AG04450 (cell line): ENCODE results near the gene OTOG. TPM values are rescaled to one million over a fixed set of nuclear protein-coding genes. Genes with fewer than 3 reads are reported as not detected.

ENCODE experiments used
- CTCF ChIA-PET: fragments of 300-600, 350-600 bp; formaldehyde crosslinking; extraction: SDS; loops from one replicate; lab custom pipeline; 2022; ENCODE audit warnings: antibody characterized with exemption, inconsistent platforms; lab: Charles Lee
- POLR2A ChIA-PET: fragments of 350-600 bp; formaldehyde crosslinking; extraction: SDS; loops from one replicate; lab custom pipeline; 2021; ENCODE audit warnings: antibody characterized with exemption, inconsistent platforms; lab: Yijun Ruan, JAX
- DNase-seq: peaks from one replicate; pipeline ENCODE4 v3.0.0-alpha.2; 2011; ENCODE audit warnings: low read depth, low spot score
- H3K27ac ChIP-seq: one replicate; pipeline ENCODE4 v1.5.1; 2012; ENCODE audit warnings: low read depth, low read length, control low read depth
- H3K27me3 ChIP-seq: one replicate; pipeline ENCODE4 v1.6.0; 2012; ENCODE audit warnings: low read length; ENCODE audit not compliant: control insufficient read depth, insufficient read depth
- H3K4me3 ChIP-seq: 2 replicates; pipeline ENCODE4 v1.5.1; 2011; ENCODE audit warnings: mild to moderate bottlenecking, low read depth, low read length, control low read depth
- H3K9me3 ChIP-seq: 2 replicates; pipeline ENCODE4 v1.5.1; 2012; ENCODE audit warnings: low read length; ENCODE audit not compliant: control insufficient read depth, insufficient read depth
- CTCF ChIP-seq: IDR thresholded peaks from 2 replicates; pipeline ENCODE4 v1.5.1; 2011; ENCODE audit warnings: low read depth, low read length, control low read depth, inconsistent platforms
- polyA plus RNA-seq: library from polyadenylated mRNA; depleted of rRNA; stranded (reverse); fragments of >200 nt; gene quantifications from 2 replicates; pipeline ENCODE4 v1.2.3, GENCODE V29; 2011

The OTOG gene
- polyA plus RNA-seq, 1 experiment: not detected

- POLR2A ChIA-PET: no interaction called here
- CTCF ChIA-PET: interaction anchor here (1.0 to 5.3 kb wide), 2 partner anchors 11 to 162 kb away, joined by 3 to 31 read pairs; no protein-coding TSS in a partner anchor
- no peaks in the 10 kb centered on the region; the same call in 1 of the 2 replicates for H3K9me3 ChIP-seq
- peaks cover 7% of the 10 kb centered on the region for H3K27me3 ChIP-seq
- H3K27ac ChIP-seq: no peak overlapping the region
- H3K4me3 ChIP-seq: no peak overlapping the region
- TF ChIP-seq CTCF: no peak
- no peak for DNase-seq
Measured at GRCh38 chr11:17517186-17517585, 29.9 kb upstream of the OTOG start.

- DNase-seq: no peak
- H3K27ac ChIP-seq: no peak overlapping the region
- H3K4me3 ChIP-seq: no peak overlapping the region
- ChIA-PET CTCF (interaction anchor here (5.3 kb wide), 1 partner anchor 10 kb away, joined by 31 read pairs; no protein-coding TSS in a partner anchor), POLR2A (no interaction called here)
- no peak for TF ChIP-seq CTCF
- peaks cover 7% of the 10 kb centered on the region for H3K27me3 ChIP-seq
- H3K9me3 ChIP-seq: no peaks in the 10 kb centered on the region; the same call in 1 of the 2 replicates
Measured at GRCh38 chr11:17518366-17518765, 28.7 kb upstream of the OTOG start.

- H3K27ac ChIP-seq: no peak overlapping the region
- TF ChIP-seq CTCF: no peak
- ChIA-PET CTCF (interaction anchor here (0.5 to 5.3 kb wide), 2 partner anchors 9 to 139 kb away, joined by 3 to 31 read pairs; no protein-coding TSS in a partner anchor), POLR2A (interaction anchor here (0.6 kb wide), 1 partner anchor 292 kb away, joined by 3 read pairs; no protein-coding TSS in a partner anchor)
- DNase-seq: no peak
- H3K4me3 ChIP-seq: no peak overlapping the region
- no peaks in the 10 kb centered on the region; the same call in 1 of the 2 replicates for H3K9me3 ChIP-seq
- peaks cover 5% of the 10 kb centered on the region for H3K27me3 ChIP-seq
Measured at GRCh38 chr11:17519061-17519885, 27.8 kb upstream of the OTOG start.

- ChIA-PET CTCF (no interaction called here), POLR2A (no interaction called here)
- no peak for TF ChIP-seq CTCF
- Histone ChIP-seq H3K9me3 (no peaks in the 10 kb centered on the region; the same call in 1 of the 2 replicates), H3K4me3 (no peak overlapping the region), H3K27ac (no peak overlapping the region), H3K27me3 (peaks cover 5% of the 10 kb centered on the region)
- DNase-seq: no peak
Measured at GRCh38 chr11:17521106-17521900, 25.8 kb upstream of the OTOG start.
